ENCODE measurements around the gene COX19.

Gene COX19

DNA sequence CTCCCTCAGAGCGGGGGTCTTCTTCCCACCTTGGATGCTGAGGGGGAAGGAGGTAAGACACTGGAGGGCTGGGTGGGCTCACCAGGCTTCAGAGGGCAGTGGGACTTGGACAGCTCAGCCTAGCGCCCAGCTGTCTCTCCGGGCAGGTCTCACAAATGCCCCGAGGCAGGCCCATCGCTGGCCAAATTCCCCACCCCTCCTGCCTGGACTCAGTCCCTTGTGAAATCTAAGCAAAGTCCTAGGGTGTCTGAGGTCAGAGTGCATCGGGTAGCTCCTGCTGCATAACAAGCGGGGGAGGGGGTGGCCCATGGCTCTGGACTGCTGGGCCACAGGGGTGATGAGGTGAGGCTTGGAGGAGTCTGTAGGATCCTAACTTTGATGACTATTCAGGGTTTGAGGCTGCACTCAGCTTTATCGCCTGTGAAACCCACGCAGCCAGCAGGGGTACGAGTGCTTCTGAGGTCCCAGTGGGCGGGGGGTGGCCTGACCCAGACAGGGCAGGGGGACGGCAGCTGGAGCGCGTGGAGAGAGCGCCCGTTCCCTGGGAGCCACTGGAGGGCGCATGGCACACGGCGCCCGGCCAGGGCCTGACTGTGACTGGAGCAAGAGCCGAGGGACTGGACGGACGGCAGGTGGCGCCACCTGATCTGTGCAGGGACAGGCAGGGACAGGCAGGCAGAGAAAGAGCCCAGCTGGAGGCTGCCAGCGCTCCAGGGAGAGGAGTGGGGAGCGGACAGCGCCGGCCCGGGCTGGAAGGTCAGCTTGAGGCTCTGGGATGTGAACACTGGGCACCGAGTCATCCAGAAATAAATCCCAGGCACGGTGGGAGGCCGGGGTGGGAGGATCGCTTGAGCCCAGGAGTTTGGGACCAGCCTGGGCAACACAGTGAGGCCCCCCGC lies 17.6 kb upstream of the COX19 start:
- peak; percentile 52 to 99 (median 94) for DNase-seq

DNA sequence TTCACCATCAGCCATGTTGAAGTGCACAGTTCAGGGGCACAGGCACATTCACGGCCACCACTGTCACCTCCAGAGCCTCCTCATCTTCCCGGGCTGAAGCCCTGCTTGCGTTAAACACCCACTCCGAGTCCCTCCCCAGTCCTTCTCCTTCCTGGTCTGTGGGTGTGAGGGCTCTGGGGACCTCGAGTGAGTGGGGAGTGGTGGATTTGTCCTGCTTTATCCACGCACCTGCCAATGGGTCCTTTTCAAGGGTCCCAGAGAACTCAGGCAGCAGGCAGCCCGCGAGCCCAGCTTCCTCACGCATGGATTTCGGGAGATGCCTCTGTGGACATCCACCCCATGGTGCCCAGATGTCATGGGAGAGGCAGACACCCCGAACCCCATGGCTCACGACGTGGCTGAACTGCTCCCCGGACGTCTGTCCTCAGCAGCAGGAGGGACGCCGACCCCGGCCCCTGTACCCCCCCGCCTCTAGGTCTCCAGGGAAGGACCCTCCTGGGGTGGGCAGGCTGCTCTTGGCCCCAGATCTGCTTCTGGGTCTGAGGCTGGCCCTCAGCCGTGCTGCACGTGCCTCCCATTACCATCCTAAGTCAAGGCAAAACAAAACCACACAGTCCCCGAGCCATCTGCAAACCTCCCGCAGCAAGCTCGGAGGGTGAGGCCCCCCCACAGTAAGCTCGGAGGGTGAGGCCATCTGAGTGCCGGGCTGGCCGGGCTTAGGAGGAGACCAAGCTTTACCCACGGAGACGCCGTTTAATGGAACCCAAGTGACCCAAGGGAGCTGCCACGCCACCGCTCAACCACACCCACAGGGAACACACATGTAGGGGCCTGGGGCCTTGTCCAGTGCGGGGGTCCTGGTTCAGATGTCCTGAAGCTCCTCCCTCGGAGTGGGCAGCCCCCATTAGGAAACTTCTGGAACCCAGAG lies 16.6 kb upstream of the COX19 start:
- peak in 1 of 51 donors; percentile 15 for DNase-seq

DNA sequence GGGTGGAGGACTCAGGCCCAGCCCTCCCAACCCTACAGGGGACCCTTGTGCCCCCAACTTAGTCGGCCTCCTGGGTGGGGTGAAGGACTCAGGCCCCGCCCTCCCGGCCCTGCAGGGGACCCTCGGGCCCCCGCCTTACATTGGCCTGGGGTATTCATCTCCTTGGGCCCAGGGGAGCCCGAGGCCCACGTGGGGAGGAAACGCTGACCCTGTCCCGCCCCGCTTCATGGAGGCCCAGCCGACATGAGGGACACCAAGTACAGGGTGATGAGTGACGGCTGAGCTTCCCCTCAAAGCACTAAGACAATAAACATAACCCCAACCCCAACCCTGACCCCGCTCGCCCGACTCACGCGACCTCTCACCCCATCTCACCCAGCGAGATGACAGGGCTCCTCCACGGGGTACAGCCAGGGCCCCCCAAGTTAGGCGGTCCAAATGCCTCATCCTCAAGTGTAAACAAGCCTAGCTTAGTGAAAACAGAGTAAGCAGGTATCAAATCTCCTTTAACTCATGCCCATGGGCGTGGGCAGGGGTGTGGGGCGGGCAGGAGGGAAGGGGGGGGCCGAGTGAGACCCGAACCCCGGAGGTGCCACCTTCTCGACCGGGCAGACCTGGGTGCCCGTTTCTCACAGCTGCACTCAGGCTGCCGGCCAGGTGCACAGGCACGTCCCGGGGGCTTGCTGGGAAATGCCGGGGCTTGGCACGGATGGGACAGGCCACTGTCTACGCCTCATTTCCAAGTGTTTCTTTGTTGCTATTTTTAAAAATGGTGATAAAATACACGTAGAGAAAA lies 15.8 kb upstream of the COX19 start:
- DNase-seq = no peak

DNA sequence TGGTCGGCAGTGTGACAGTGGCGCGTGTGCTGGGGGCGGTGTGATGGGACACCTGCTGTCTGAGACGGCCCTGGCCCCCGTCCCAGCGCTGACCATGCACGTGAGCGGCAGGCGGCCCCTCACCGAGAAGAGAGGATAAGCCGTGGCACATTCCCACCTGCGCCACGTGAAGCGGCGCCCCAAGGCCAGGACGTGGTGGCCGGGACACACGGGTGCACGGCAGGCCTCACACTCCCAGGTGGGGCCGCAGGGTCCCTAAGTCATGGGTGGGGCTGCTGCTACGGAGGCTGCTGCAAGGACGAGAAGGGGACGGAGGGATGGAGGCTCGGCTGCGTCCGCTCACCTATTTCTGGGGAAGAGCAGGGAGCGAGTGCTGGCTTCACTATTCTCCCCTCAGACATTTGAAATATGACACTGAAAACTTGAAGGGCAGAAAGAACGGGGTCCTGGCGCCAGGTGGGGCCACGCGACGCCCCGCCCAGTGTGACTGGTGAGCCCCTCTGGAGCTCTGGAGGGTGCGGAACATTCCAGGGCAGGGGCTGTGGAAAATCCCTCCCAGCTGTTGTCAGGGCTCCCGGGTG lies 15.1 kb upstream of the COX19 start:
- no peak for DNase-seq

DNA sequence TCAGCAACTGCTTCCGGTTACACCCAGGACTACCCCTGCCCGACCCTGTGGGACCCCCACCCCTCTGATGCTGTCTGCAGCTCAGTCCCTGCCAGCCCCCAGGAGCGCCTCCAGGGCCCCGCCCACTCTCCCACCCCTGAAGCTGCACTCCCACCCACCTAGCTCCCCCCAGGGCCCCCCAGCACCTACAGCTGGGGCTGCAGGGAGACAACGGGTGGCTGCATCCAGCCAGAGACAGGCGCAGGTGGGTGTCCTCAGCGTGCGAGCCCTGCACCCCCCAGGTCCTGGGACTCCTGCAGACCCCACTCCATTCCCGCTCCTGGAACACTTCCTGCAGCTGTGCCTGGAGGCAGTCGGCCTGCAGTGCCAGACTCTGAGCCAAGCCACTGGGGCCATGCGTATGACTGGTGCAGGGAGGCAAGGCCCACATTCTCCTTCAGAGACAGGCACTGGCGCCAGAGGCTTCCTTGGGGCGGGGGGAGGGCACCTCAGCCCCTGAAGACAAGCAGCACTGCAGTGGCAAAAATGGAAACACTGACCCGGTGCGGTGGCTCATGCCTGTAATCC lies 13.7 kb upstream of the COX19 start:
- no peak for DNase-seq

DNA sequence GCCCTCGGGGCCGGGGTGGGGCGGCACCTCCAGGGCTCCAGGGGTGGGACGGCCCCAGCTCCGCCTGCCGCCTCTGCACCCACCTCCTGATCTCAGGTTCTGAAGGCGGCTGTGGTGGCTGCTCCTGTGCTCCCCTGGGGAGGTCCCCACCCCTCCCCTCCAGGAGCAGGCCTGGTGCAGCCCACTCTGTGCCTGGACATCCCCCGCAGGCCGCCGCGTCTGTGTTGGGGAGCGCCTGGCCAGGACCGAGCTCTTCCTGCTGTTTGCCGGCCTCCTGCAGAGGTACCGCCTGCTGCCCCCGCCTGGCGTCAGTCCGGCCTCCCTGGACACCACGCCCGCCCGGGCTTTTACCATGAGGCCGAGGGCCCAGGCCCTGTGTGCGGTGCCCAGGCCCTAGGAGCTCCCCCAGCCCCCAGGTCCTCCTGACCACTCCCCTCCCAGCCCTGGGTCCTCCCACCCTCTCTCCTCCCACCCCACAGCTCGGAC lies 13.1 kb upstream of the COX19 start:
- DNase-seq = no peak

DNA sequence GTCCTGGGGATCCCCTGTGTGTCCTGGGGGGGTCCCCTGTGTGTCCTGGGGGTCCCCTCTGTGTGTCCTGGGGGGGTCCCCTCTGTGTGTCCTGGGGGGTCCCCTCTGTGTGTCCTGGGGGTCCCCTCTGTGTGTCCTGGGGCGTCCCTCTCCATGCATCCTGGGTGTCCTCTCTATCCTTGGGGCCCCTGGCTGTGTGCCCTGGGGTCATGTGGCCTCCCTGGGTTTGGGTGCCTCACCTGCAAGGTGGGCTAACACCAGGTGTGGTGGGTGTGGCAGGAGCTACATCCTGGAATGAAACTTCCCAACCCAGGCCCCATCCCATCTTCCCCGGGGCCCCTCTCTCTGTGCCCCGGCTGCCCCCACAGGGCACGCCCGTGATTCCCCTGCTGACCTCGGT lies 12.6 kb upstream of the COX19 start:
- DNase-seq = no peak

DNA sequence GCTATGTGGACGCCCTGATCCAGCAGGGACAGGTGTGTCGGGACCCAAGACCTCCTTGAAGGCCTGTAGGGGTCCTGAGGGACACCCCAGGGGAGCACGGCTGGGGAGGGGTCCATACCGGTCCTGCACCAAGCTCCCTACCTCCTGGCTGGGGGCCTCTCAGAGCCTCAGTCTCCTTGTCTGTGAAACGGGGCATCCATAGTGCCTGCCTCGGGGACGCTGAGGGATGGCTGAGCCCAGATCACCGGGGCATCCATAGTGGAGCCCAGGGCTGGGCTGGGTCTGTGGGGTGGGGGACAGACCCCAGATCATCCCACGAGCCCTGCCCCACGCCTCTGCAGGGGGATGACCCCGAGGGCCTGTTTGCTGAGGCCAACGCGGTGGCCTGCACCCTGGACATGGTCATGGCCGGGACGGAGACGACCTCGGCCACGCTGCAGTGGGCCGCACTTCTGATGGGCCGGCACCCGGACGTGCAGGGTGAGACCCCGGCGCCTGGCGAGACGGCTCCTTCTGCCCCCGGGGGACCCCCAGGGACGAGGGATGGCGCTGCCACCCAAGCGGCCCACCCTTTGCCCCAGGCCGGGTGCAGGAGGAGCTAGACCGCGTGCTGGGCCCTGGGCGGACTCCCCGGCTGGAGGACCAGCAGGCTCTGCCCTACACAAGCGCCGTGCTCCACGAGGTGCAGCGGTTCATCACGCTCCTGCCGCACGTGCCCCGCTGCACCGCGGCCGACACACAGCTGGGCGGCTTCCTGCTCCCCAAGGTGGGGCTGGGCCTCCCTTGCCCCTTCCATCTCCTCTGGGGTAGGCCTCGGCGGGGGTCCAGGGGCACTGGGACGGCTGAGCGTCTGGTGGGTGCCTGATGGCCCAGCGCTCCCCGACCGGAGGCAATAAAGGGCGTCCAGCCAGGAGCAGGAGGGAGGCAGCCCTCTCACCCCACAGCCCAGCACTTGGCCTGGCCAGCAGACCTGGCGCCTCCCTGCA lies 11.7 kb upstream of the COX19 start:
- DNase-seq = no peak

DNA sequence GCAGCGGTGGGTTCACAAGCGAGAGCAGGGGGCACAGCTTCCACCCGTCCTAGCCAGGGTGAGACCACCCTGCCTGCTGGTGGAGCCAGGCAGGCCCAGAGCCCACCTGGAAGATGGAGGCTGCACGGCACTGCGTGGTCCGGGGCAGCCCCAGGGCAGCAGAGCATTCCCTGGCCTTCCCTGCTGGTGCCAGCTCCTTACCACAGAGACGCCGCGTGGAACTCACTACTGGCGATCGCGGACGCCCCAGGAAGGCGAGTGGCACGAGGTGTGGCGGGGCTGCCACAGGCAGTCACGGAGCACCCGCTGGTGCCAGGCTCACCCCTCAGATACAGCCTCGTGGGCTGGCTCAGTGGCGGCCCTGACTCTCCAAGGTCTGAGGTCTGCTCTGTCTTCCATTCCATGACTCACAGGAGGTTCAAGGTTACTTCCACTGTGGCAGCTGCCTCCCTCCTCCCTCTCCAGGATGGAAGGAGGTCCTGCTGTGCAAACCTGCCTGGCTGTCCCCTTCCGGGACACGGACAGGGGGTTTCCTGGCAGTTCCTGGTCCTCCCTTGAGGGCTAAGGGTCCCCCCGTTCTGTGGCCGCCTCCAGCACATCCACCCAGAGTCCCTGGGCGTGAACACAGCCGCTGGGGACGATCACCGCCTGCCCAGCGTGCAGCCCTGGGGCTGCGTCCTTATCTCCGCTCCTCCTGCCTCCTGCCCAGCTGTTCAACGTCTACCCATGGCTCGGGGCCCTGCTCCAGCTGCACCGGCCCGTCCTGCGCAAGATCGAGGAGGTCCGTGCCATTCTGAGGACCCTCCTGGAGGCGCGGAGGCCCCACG lies 10.8 kb upstream of the COX19 start:
- DNase-seq = no peak

DNA sequence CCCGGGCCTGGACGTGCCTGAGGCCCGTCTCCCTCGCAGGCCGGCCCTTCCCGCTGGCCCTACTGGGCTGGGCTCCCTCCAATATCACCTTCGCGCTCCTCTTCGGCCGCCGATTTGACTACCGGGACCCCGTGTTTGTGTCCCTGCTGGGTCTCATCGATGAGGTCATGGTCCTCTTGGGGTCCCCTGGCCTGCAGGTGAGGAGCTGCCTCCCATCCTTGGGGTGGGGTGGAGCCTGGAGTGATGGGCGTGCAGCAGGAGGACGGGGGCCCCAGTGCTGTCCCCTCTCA lies 9.7 kb upstream of the COX19 start:
- DNase-seq = no peak

DNA sequence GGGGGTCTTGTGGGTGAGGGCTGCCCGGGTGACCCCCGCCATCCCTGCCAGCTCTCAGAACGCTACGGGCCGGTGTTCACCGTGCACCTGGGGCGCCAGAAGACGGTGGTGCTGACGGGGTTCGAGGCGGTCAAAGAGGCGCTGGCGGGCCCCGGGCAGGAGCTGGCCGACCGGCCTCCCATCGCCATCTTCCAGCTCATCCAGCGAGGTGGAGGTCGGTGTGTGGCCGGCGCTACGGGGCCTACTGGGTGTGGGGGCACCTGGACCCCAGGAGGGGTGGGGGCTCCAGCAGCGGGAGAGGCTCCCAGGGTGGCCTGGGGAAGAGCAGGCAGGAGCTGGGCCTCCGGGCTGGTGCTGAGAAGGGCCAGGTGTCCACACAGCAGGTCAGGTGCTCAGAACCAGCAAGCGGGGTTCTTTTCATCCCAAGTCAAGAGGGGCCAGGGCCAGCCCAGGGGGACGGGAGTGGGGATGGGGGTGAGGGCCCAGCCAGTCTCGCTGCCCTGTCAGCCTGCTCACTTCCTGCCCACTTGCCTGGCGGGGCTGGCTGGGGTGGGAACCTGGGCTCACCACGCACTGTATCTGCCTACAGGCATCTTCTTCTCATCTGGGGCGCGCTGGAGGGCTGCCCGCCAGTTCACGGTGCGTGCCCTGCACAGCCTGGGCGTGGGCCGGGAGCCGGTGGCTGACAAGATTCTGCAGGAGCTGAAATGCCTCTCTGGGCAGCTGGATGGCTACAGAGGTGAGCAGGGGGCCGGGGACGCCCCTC lies 9.2 kb upstream of the COX19 start:
- no peak for DNase-seq

DNA sequence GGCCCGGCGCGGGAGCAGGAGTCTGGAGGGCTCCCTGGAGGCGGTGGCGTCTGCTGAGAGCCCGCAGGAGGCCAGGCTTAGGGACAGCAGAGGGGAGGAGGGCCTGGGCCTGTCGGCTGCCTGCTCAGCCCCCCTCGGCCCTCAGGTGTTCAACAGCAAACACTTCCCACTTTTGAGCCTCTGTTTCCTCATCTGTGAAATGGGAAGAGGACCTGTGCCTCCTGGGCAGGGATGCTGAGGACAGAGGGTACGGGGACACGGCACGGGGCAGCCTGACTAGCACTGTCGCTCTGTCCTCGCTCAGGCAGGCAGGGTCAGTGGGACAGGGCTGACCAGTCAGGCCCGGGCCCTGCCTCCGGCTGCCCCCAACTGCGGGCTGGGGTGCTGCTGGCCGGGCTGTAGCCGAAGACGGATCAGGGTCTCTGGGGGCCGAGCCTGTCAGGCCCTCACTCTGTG lies 8.3 kb upstream of the COX19 start:
- DNase-seq = no peak

DNA sequence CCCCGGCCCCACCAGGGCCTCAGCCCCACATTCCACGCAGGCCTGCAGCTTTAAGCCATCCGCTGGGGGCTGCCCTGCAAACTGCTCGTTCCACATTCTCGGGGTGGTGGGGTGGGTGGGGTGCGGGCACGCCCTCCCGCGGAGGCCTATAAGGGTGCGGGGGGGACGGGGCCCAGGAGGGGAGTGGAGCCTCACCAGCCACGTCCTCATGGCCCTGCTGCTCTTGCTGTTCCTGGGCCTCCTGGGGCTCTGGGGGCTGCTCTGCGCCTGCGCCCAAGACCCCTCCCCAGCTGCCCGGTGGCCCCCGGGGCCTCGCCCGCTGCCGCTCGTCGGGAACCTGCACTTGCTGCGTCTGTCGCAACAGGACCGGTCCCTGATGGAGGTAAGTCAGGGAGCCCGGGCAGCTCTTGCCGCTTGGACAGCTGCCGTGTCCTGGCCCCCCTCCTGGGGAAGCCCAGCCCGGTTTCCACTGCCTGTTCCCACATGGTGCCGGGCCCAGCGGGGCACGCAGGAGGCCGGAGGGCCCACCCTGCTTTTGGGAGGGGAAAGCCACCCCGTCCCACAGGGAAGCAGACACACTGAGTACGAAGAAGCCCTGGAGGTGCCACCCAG lies 7.8 kb upstream of the COX19 start, which contains the start of gene CYP2W1:
CYP2W1 (plus strand) TSS at position 178 of the 612 bp plus-strand sequence; CDS start at position 209, 31 bp downstream.
- no peak for DNase-seq

DNA sequence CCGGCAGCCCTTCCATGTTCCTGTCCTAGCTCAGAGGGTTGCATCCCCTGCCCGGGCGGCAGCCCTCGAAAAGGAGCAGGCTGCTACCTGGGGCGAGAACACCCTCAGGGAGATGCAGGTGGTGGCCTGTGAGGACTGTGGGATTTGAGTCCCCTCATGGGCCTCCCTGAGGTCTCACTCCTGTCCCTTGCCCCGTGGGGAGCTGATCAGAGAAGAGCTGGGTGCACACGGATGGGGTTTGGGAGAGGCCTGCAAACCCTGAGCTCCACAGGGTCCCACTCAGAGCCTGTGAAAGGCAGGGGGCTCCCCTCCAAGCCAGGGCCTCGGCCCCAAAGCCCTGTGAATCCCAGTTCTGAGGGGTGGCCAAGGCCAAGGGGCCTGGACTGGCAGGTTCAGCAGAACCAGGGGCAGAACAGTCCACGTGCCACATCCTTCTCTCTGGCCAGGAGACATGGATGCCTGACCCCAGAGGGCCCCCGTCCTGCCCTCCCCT lies 7.2 kb upstream of the COX19 start:
- no peak for DNase-seq

DNA sequence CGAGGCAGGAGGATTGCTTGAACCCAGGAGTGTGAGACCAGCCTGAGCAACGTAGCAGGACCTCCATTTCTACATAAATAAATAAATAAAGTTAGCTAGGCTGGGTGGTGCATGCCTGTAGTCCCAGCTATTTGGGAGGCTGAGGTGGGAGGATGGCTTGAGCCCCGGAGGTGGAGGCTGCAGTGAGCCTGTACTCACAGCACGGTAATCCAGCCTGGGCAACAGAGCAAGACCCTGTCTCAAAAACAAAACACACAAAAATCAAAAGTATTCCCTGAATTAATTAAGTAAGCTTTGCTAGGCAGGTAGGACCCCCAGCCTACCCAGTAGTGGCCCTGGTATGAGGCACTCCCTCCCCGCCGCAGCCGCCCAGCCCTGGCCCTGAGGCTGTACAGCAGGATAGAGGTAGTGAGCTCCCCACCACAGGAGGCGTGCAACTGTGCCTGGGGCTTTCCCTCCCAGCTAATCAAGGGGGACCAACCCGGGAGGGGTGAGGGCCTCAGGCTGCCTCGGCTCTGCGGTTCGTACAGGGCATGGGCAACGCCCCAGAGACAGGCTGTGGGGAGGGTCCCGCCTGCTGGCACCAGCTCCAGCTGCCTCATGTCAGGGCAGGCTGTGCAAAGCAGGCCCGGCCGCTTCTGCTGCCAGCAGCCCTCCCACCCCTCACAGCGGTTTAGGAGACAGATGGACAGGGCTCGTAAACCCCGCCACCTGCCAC lies 6.6 kb upstream of the COX19 start:
- no peak for DNase-seq

DNA sequence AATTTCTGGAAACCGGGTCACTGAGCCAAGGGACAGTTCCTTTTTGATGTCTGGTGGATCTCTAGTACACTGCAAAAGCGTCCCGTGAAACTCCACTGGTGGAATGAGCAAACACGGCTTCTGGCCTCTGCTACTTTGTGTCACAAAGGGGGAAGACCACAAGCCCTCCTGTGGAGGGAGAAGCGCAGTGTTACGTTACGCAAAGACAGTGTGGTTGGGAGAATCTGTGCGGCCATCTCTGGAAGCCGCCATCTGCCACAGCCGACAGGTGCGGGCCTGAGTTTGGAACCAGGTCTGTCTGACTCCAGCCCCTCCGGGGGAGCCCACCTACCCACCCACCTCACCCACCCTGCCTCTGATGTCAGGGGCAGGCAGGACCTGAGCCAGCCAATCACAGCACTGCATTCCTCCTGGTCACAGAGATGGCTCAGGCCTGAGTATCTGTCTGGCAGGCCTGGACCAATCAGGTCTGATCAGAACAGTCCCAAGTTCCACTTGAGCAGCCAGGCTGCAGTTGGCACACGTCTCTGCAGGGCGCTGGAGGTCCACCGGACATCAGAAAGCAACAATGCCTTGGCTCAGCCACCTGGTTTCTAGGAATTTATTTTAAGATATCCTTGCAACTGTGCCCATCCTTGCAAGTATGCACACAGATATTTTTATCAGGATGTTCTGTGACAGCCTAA lies 4.7 kb upstream of the COX19 start:
- peak in 1 of 51 donors; percentile 16 for DNase-seq

All from hypothalamus (tissue), 51 donors.